Testis (tissue), 2 donors: ENCODE results near the gene HBD.

Source experiments
- CTCF ChIP-seq, 3 experiments: fragments of 450-650 bp in 2 of 3; fragments of 200-600 bp in 1 of 3; sonication (generic) in 1 of 3; IDR thresholded peaks; one replicate each; pipeline ENCODE4 v1.5.1; 2016 to 2019; ENCODE audit warnings: antibody characterized with exemption in 3 of 3, mild to moderate bottlenecking in 2 of 3, moderate library complexity in 1 of 3
- POLR2A ChIP-seq: fragments of 450-650 bp; IDR thresholded peaks from one replicate; pipeline ENCODE4 v1.6.1; 2017; ENCODE audit warnings: antibody characterized with exemption, mild to moderate bottlenecking, moderate library complexity

- no peak for TF ChIP-seq CTCF (IDR thresholded peaks at IDR 0.05)
- TF ChIP-seq POLR2A: no peak
Measured at GRCh38 chr11:5283882-5284281, 49.6 kb upstream of the HBD start.
